ENCODE measurements around the gene OCEL1.

DNA sequence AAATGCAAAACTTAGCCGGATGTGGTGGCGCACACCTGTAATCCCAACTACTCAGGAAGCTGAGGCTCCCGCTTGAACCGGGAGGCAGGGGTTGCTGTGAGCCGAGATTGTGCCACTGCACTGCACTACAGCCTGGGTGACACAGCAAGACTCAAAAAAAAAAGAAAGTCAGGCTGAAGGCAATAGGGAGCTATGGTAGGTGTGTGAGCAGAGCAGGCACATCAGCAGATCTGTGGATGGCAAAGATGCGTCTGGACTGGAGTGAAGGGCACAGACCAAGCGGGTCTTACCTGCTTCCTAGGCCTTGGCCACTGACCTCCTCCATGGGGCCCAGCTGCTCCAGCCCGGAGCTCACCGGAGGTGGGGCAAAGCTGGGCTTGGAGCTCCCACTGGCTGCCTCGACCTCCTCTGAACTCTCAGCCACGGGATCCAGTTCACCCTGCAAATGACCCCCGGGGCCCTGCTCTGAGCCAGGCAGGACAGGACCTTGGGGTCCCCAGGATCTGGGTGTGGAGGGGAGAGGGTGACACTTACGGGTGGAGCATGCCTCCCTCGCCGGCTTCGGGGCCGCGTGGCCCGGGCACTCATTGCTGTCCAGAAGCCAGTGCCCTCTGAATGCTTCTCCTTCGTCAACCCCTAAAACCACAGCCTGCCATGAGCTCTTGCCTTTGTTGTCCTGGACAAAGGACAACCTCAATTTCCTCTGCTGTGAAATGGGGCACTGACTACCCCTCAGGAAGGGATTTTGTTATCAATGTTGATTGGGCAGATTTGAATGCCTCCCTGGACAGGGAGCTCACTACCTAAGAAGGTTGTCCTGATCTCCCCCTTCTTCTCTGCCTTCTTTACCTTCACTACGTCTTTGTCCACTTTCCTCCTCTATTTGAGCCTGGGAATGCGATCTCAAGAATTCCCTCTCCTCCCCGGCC is 38.0 kb downstream of the OCEL1 start:
- TF ChIP-seq, protein P1, sequence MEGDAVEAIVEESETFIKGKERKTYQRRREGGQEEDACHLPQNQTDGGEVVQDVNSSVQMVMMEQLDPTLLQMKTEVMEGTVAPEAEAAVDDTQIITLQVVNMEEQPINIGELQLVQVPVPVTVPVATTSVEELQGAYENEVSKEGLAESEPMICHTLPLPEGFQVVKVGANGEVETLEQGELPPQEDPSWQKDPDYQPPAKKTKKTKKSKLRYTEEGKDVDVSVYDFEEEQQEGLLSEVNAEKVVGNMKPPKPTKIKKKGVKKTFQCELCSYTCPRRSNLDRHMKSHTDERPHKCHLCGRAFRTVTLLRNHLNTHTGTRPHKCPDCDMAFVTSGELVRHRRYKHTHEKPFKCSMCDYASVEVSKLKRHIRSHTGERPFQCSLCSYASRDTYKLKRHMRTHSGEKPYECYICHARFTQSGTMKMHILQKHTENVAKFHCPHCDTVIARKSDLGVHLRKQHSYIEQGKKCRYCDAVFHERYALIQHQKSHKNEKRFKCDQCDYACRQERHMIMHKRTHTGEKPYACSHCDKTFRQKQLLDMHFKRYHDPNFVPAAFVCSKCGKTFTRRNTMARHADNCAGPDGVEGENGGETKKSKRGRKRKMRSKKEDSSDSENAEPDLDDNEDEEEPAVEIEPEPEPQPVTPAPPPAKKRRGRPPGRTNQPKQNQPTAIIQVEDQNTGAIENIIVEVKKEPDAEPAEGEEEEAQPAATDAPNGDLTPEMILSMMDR (conservative IDR thresholded peaks at IDR 0.05 in 1 of 2, IDR thresholded peaks at IDR 0.05 in 1 of 2; ENCODE audit: low read depth in 1 of 2, low read length in 2 of 2): no peak
- TF ChIP-seq EZH2 (IDR thresholded peaks at IDR 0.05; ENCODE audit: low read length, missing control alignments): no peak

All from fibroblast of lung (primary cell).